Endothelial cell of umbilical vein (primary cell): Measurements from ENCODE around the gene PXT1. TPM values are rescaled to one million over a fixed set of nuclear protein-coding genes. Genes with fewer than 3 reads are reported as not detected.

ENCODE experiments used
- BruUV-seq: library from RNA; stranded (reverse); fragments of 400-500 nt; replicated peaks from 2 replicates; lab custom pipeline; 2021; lab: Mats Ljungman, UMichigan
- CTCF ChIA-PET: fragments of 300-600, 350-600 bp; sonication (Branson Sonifier 250); formaldehyde crosslinking; loops from one replicate; lab custom pipeline; 2021; ENCODE audit warnings: antibody characterized with exemption, inconsistent platforms; lab: Charles Lee
- POLR2A ChIA-PET: fragments of 300-600, 350-600 bp; sonication (Branson Sonifier 250); formaldehyde crosslinking; loops from one replicate; lab custom pipeline; 2021; ENCODE audit warnings: antibody characterized with exemption, inconsistent platforms; lab: Charles Lee
- DNase-seq: peaks from one replicate; pipeline ENCODE4 v3.0.0-alpha.2; 2011; ENCODE audit warnings: low read depth, low spot score
- FAIRE-seq: peaks from 2 replicates; lab custom pipeline; 2011; peaks lifted over from hg19 to GRCh38; lab: Jason Lieb, UNC
- H2AFZ ChIP-seq: 2 replicates; pipeline ENCODE4 v1.6.0; 2012; ENCODE audit warnings: low read depth, low read length, control low read depth, inconsistent platforms
- H3K27ac ChIP-seq: 2 replicates; pipeline ENCODE4 v1.5.1; 2011; ENCODE audit warnings: low read depth, mild to moderate bottlenecking, control low read depth, low read length, moderate library complexity; ENCODE audit not compliant: insufficient read depth
- H3K27me3 ChIP-seq, 2 experiments: 2 replicates each; pipeline versions ENCODE4 v1.6.0 to v1.6.1; 2011; ENCODE audit warnings: low read length in 2 of 2, mixed read lengths in 1 of 2; ENCODE audit not compliant: control insufficient read depth in 2 of 2, insufficient read depth in 2 of 2
- H3K36me3 ChIP-seq, 2 experiments: 2 replicates in 1 of 2; 3 replicates in 1 of 2; pipeline ENCODE4 v1.5.1; 2011; ENCODE audit warnings: low read length in 2 of 2, mild to moderate bottlenecking in 1 of 2, moderate library complexity in 1 of 2; ENCODE audit not compliant: control insufficient read depth in 2 of 2, insufficient read depth in 2 of 2; ENCODE audit errors: extremely low read depth in 1 of 2
- H3K4me1 ChIP-seq: 3 replicates; pipeline ENCODE4 v1.5.1; 2011; ENCODE audit warnings: mild to moderate bottlenecking, low read length; ENCODE audit not compliant: control insufficient read depth, insufficient read depth; ENCODE audit errors: extremely low read depth
- H3K4me2 ChIP-seq: 2 replicates; pipeline ENCODE4 v1.6.1; 2011; ENCODE audit warnings: low read length, control low read depth, mixed read lengths; ENCODE audit not compliant: insufficient read depth
- H3K4me3 ChIP-seq, 3 experiments: fragments of 200-600 bp in 1 of 3; sonication (generic), shearing (Covaris generic) in 1 of 3; replicated peaks in 1 of 3; 2 replicates each; pipeline ENCODE4 v1.5.1; 2011 to 2016; ENCODE audit warnings: control low read depth in 3 of 3, low read length in 3 of 3, mild to moderate bottlenecking in 2 of 3, inconsistent platforms in 1 of 3, low read depth in 1 of 3, moderate library complexity in 1 of 3; ENCODE audit not compliant: insufficient read depth in 1 of 3
- H3K79me2 ChIP-seq: 2 replicates; pipeline ENCODE4 v1.6.0; 2012; ENCODE audit warnings: low read length, inconsistent platforms; ENCODE audit not compliant: control insufficient read depth, insufficient read depth
- H3K9ac ChIP-seq: replicated peaks from 2 replicates; pipeline ENCODE3; 2011; ENCODE audit warnings: low read length, control low read depth; ENCODE audit not compliant: insufficient read depth; ENCODE audit errors: extremely low read depth
- H3K9me1 ChIP-seq: replicated peaks from 3 replicates; pipeline ENCODE4 v1.6.0; 2011; ENCODE audit warnings: mild to moderate bottlenecking, low read length; ENCODE audit not compliant: control insufficient read depth, insufficient read depth; ENCODE audit errors: extremely low read depth
- H3K9me3 ChIP-seq: replicated peaks from 2 replicates; pipeline ENCODE4 v1.5.1; 2012; ENCODE audit warnings: low read length, inconsistent platforms; ENCODE audit not compliant: control insufficient read depth, insufficient read depth
- H4K20me1 ChIP-seq: replicated peaks from 2 replicates; pipeline ENCODE3; 2011; ENCODE audit warnings: mild to moderate bottlenecking, low read length; ENCODE audit not compliant: control insufficient read depth, insufficient read depth; ENCODE audit errors: extremely low read depth
- EZH2 ChIP-seq: IDR thresholded peaks from 2 replicates; pipeline ENCODE4 v1.6.1; 2012; ENCODE audit warnings: borderline replicate concordance, low read depth, mild to moderate bottlenecking, moderate library complexity, low read length, inconsistent platforms; ENCODE audit not compliant: severe bottlenecking
- FOS ChIP-seq: IDR thresholded peaks from 2 replicates; pipeline ENCODE4 v1.6.1; 2011; ENCODE audit warnings: mild to moderate bottlenecking, low read length, moderate library complexity, borderline replicate concordance; ENCODE audit not compliant: insufficient read depth
- GATA2 ChIP-seq: IDR thresholded peaks from 2 replicates; pipeline ENCODE4 v1.7.0; 2011; ENCODE audit warnings: low read depth, mild to moderate bottlenecking, moderate library complexity, mixed read lengths, low read length; ENCODE audit not compliant: insufficient read length, insufficient read depth
- JUN ChIP-seq: IDR thresholded peaks from 2 replicates; pipeline ENCODE4 v1.6.1; 2011; ENCODE audit warnings: borderline replicate concordance, low read depth; ENCODE audit not compliant: insufficient read length, insufficient read depth
- MYC ChIP-seq: IDR thresholded peaks from one replicate; pipeline ENCODE4 v1.6.1; 2011; ENCODE audit warnings: mild to moderate bottlenecking, low read depth, low read length
- POLR2A ChIP-seq: IDR thresholded peaks from 2 replicates; pipeline ENCODE4 v1.6.1; 2012; ENCODE audit warnings: low read depth, mild to moderate bottlenecking, control low read depth, low read length
- POLR2AphosphoS5 ChIP-seq: IDR thresholded peaks from 2 replicates; pipeline ENCODE4 v1.6.1; 2012; ENCODE audit warnings: low read depth, mild to moderate bottlenecking, control low read depth, low read length, moderate library complexity; ENCODE audit not compliant: insufficient read depth
- dilution Hi-C: fragments of 300-500 bp; cut with MboI; formaldehyde crosslinking; loops from one replicate; pipeline ENCODE4 v1.15.0; 2019; ENCODE audit warnings: low sequenced_read_pairs; ENCODE audit not compliant: extremely low pct_ligation_motif_present
- intact Hi-C: fragments of 100-400 bp; cut with micrococcal nuclease; formaldehyde crosslinking; loops from one replicate; pipeline ENCODE4 v1.10.0; 2022
- polyA plus RNA-seq, 4 experiments: library from polyadenylated mRNA; depleted of rRNA in 3 of 4; stranded (reverse) in 3 of 4; unstranded in 1 of 4; fragments of >200 nt; gene quantifications; 2 replicates each; pipeline versions ENCODE4 v1.2.1 to v1.2.3, GENCODE V29; 2011 to 2012; ENCODE audit warnings: missing spikeins in 1 of 4
- total RNA-seq: library from RNA; stranded (reverse); gene quantifications from 2 replicates; pipeline ENCODE4 v1.2.3, GENCODE V29; 2021
- TF ChIP-seq, protein P1 (sequence below), 2 donors: IDR thresholded peaks; 1 replicate in 1 of 2; 2 replicates in 1 of 2; pipeline ENCODE4 v1.5.1; 2011; ENCODE audit warnings: low read length in 2 of 2, mild to moderate bottlenecking in 2 of 2, moderate library complexity in 2 of 2, control low read depth in 1 of 2, inconsistent platforms in 1 of 2, low read depth in 1 of 2; ENCODE audit not compliant: insufficient read depth in 1 of 2; ENCODE audit errors: extremely low read depth in 1 of 2
- TF ChIP-seq, protein P2 (sequence below): IDR thresholded peaks from 2 replicates; pipeline ENCODE4 v1.6.1; 2011; ENCODE audit not compliant: insufficient read depth, insufficient read length

PXT1 gene
- total and polyA plus RNA-seq, 2 donors (not counting 3 experiments of a cell fraction or from before 2014, with no cell fraction given), result not detected

DNA sequence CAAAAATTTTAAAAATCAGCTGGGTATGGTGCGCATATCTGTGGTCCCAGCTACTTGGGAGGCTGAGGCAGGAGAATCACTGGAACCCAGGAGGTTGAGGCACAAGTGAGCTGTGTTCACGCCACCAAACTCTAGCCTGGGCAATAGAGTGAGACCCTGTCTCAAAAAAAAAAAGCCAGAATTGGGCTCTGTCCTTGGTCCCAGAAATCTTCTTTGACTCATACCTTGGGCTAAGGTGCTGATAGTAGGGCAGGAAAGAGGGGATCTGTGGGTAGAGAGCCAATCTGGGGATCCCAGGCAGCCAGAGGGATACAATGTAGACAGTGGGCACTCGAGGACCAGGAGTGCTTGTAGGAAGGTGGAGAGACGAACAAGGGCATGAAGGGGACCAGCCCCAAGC, 68.5 kb downstream of the PXT1 start:
- H3K27me3 ChIP-seq, result peaks cover 4 to 14% of the 10 kb centered on the region in 2 experiments
- POLR2A ChIA-PET, result no interaction called here
- H3K36me3 ChIP-seq, result no peaks in the 10 kb centered on the region
- H2AFZ ChIP-seq, result no peak overlapping the region
- no peak overlapping the region for H3K4me2 ChIP-seq
- H3K9ac ChIP-seq, result no peak overlapping the region
- no peak overlapping the region for H3K4me3 ChIP-seq
- no peak for FAIRE-seq
- H3K4me1 ChIP-seq, result no peaks in the 10 kb centered on the region
- intact Hi-C loops (no loop called here), dilution Hi-C loops (no loop called here)
- H3K9me1 ChIP-seq, result no peaks in the 10 kb centered on the region
- no TSS peak for BruUV-seq
- CTCF ChIA-PET, result interaction anchor here (1.2 to 2.1 kb wide), 3 partner anchors 9 to 14 kb away, joined by 3 to 8 read pairs (median 4); no protein-coding TSS in a partner anchor
- no peaks in the 10 kb centered on the region for H4K20me1 ChIP-seq
- H3K9me3 ChIP-seq, result no peaks in the 10 kb centered on the region
- H3K27ac ChIP-seq, result no peak overlapping the region
- H3K79me2 ChIP-seq, result no peaks in the 10 kb centered on the region
- TF ChIP-seq EZH2, result no peak
- no peak for TF ChIP-seq FOS
- TF ChIP-seq JUN, result no peak
- no peak for TF ChIP-seq POLR2A
- TF ChIP-seq, protein P1, sequence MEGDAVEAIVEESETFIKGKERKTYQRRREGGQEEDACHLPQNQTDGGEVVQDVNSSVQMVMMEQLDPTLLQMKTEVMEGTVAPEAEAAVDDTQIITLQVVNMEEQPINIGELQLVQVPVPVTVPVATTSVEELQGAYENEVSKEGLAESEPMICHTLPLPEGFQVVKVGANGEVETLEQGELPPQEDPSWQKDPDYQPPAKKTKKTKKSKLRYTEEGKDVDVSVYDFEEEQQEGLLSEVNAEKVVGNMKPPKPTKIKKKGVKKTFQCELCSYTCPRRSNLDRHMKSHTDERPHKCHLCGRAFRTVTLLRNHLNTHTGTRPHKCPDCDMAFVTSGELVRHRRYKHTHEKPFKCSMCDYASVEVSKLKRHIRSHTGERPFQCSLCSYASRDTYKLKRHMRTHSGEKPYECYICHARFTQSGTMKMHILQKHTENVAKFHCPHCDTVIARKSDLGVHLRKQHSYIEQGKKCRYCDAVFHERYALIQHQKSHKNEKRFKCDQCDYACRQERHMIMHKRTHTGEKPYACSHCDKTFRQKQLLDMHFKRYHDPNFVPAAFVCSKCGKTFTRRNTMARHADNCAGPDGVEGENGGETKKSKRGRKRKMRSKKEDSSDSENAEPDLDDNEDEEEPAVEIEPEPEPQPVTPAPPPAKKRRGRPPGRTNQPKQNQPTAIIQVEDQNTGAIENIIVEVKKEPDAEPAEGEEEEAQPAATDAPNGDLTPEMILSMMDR (IDR thresholded peaks at IDR 0.05; ENCODE audit: extremely low read depth in 1 of 2, insufficient read depth in 1 of 2, low read depth in 1 of 2, low read length in 2 of 2), result no peak
- TF ChIP-seq GATA2, result no peak
- no peak for TF ChIP-seq POLR2AphosphoS5
- TF ChIP-seq, protein P2, sequence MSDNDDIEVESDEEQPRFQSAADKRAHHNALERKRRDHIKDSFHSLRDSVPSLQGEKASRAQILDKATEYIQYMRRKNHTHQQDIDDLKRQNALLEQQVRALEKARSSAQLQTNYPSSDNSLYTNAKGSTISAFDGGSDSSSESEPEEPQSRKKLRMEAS, result no peak
- TF ChIP-seq MYC, result no peak
- DNase-seq, result no peak
